ENCODE results near the gene ATP12A. TPM values are rescaled to one million over a fixed set of nuclear protein-coding genes. Genes with fewer than 3 reads are reported as not detected.

ATP12A gene
- total and polyA plus RNA-seq, 4 donors = 0.38 TPM; not detected in 3

DNA sequence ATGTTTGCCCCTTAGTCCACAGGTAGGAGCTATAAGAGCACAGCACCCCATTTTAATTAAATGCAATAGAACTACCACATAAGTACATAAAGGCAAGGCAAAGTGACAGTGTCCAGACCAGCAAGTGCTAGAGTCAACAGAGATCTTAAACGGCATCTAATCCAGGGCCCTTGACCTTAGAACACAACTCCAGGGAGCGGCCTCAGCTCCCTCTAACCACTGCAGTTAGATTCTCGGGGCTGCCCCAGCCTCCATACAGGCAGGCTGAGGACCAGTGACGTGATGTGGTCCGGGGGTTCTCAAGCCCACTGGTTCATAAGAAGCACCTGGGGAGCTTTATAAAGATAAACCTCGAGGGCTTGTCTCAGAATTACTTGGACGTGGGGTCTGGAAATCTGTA is 10.0 kb upstream of the ATP12A start:
- intact Hi-C loops (cut with DNase I) = no loop called here
- DNase-seq = no peak
- Histone ChIP-seq H3K27me3 (ENCODE audit: control insufficient read depth in 1 of 2, insufficient read depth in 2 of 2, low read length in 1 of 2) (no peaks in the 10 kb centered on the region), H3K27ac (ENCODE audit: low read depth in 1 of 2, low read length in 2 of 2) (no peak overlapping the region), H3K36me3 (ENCODE audit: control insufficient read depth in 1 of 2, insufficient read depth in 2 of 2, low read length in 1 of 2) (no peaks in the 10 kb centered on the region), H3K4me1 (ENCODE audit: control insufficient read depth in 1 of 2, insufficient read depth in 2 of 2, low read length in 2 of 2) (no peaks in the 10 kb centered on the region), H3K4me3 (ENCODE audit: low read length in 2 of 2) (no peak overlapping the region), H3K9me3 (ENCODE audit: control insufficient read depth, low read length) (no peaks in the 10 kb centered on the region)
- 83 to 88% methylated on average over 7 of the region's 7 CpGs for WGBS, 2 donors
- ATAC-seq (ENCODE audit: low FRiP score) = no peak

DNA sequence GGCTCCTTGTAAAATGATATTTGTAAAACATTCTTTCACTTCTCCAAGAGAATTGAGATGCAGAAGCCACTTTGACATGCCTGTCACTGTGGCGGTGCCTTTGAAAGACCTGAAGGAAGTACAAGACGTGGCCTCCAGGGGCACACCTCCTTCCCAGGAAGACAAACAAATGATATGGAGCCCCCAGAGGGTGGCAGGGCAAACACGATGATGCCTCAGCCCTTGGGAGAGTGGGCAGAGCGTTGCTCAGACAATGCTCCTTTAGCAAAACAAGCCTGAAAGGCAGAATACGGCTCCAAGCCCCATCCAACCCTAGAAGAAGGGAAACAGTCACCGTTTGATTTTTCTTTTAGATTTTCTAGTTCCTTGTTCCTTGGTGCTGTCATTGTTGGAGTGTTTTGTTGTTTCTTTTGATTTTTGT is 9.2 kb upstream of the ATP12A start:
- no peaks in the 10 kb centered on the region for H3K9me3 ChIP-seq (ENCODE audit: control insufficient read depth, low read length)
- no peaks in the 10 kb centered on the region for H3K4me1 ChIP-seq (ENCODE audit: control insufficient read depth in 1 of 2, insufficient read depth in 2 of 2, low read length in 2 of 2)
- DNase-seq = no peak
- no peaks in the 10 kb centered on the region for H3K27me3 ChIP-seq (ENCODE audit: control insufficient read depth in 1 of 2, insufficient read depth in 2 of 2, low read length in 1 of 2)
- H3K27ac ChIP-seq (ENCODE audit: low read depth in 1 of 2, low read length in 2 of 2) = no peak overlapping the region
- 29 to 31% methylated on average over 6 of the region's 6 CpGs for WGBS, 2 donors
- no peak for ATAC-seq (ENCODE audit: low FRiP score)
- intact Hi-C loops (cut with DNase I) = no loop called here
- H3K36me3 ChIP-seq (ENCODE audit: control insufficient read depth in 1 of 2, insufficient read depth in 2 of 2, low read length in 1 of 2) = no peaks in the 10 kb centered on the region
- no peak overlapping the region for H3K4me3 ChIP-seq (ENCODE audit: low read length in 2 of 2)

DNA sequence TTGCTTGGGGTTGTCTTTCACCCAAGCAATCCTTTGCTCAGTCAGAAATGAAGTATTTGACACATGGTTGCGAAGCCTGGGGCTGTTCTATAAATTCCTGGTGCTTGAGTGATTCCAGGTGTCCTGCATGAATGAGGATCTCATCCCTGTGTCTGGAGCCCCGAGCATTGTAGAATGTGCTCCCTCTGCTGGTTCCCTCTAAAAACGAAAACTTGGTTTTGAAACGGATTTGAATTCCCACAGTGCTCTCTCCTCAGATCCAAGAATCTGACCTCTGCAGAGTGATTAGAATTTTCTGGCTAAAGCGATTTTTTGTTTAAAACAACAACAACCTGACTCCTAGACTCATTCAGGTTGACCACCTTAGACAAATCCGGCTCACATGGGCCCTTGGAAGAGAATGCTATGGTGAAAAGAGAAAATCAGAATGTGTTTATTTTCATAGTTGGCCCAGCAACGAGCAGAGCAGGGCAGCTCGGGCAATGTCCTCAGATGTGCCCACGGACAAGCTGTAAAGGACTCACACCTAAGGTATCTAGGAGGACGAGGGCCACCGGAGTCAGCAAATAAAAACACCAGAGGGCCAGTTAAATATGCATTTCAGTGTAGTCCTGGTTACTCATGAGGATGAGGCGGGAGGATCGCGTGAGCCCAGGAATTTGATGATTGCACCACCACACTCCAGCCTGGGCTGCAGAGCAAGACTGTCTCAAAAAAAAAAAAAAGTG is 8.7 kb upstream of the ATP12A start:
- intact Hi-C loops (cut with DNase I) = no loop called here
- no peaks in the 10 kb centered on the region for H3K9me3 ChIP-seq (ENCODE audit: control insufficient read depth, low read length)
- no peak overlapping the region for H3K27ac ChIP-seq (ENCODE audit: low read depth in 1 of 2, low read length in 2 of 2)
- H3K4me3 ChIP-seq (ENCODE audit: low read length in 2 of 2) = no peak overlapping the region
- WGBS, 2 donors = 13 to 20% methylated on average over 14 of the region's 14 CpGs
- no peaks in the 10 kb centered on the region for H3K4me1 ChIP-seq (ENCODE audit: control insufficient read depth in 1 of 2, insufficient read depth in 2 of 2, low read length in 2 of 2)
- DNase-seq = peak in 1 of 2 donors; percentile 62
- ATAC-seq (ENCODE audit: low FRiP score) = peak; percentile 78
- no peaks in the 10 kb centered on the region for H3K27me3 ChIP-seq (ENCODE audit: control insufficient read depth in 1 of 2, insufficient read depth in 2 of 2, low read length in 1 of 2)
- H3K36me3 ChIP-seq (ENCODE audit: control insufficient read depth in 1 of 2, insufficient read depth in 2 of 2, low read length in 1 of 2) = no peaks in the 10 kb centered on the region

DNA sequence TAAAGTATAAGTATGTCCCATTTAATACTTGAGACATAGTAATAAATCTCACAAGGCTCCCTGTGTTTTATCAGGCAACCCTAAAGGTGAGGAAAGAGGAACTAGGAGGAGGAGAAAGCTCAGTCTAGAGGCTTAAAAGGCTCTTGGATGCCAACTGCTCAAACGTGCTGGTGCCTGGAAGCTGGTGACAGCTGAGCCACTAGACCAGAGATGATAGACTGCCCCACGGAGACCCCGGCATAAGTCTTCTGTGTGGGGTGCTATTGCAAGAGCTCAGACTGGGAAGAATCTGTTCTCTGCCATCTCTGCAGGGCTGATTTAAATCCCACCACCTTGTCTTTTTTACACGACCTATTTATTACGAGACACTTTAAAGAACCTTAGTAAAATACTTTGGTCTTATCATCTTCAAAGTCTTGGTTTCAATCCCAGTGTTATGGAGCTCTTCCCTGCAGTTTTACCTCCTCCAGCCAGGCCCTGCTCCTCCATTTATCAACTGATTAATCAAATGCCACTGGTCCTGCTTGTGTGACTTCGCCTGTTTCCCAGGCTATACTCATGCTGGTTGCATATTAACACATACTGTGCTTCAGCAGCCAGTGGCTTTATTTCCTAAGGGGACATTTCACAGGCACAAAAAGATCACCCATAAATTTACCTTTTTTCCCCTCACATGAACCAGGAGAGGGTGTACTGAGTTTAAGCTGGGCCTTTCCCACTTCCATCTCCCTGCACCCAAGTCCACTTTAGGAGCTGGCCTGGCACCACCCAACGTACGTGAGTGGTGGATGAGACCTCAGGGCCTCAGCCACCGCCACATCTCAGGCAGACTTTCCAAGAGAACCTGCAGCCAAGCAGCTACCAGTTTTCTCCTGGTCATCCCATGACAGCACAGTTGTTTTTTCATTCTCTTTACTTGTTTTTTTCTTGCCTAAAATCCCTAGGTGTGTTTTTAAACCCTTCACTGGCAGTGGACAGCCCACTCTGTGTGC is 7.8 kb upstream of the ATP12A start:
- no peak overlapping the region for H3K4me3 ChIP-seq (ENCODE audit: low read length in 2 of 2)
- H3K9me3 ChIP-seq (ENCODE audit: control insufficient read depth, low read length) = no peaks in the 10 kb centered on the region
- H3K27me3 ChIP-seq (ENCODE audit: control insufficient read depth in 1 of 2, insufficient read depth in 2 of 2, low read length in 1 of 2) = no peaks in the 10 kb centered on the region
- no peaks in the 10 kb centered on the region for H3K4me1 ChIP-seq (ENCODE audit: control insufficient read depth in 1 of 2, insufficient read depth in 2 of 2, low read length in 2 of 2)
- no peak overlapping the region for H3K27ac ChIP-seq (ENCODE audit: low read depth in 1 of 2, low read length in 2 of 2)
- intact Hi-C loops (cut with DNase I) = no loop called here
- ATAC-seq (ENCODE audit: low FRiP score) = peak; percentile 9
- no peak for DNase-seq
- H3K36me3 ChIP-seq (ENCODE audit: control insufficient read depth in 1 of 2, insufficient read depth in 2 of 2, low read length in 1 of 2) = no peaks in the 10 kb centered on the region
- 78% methylated on average over 9 of the region's 9 CpGs for WGBS, 2 donors

DNA sequence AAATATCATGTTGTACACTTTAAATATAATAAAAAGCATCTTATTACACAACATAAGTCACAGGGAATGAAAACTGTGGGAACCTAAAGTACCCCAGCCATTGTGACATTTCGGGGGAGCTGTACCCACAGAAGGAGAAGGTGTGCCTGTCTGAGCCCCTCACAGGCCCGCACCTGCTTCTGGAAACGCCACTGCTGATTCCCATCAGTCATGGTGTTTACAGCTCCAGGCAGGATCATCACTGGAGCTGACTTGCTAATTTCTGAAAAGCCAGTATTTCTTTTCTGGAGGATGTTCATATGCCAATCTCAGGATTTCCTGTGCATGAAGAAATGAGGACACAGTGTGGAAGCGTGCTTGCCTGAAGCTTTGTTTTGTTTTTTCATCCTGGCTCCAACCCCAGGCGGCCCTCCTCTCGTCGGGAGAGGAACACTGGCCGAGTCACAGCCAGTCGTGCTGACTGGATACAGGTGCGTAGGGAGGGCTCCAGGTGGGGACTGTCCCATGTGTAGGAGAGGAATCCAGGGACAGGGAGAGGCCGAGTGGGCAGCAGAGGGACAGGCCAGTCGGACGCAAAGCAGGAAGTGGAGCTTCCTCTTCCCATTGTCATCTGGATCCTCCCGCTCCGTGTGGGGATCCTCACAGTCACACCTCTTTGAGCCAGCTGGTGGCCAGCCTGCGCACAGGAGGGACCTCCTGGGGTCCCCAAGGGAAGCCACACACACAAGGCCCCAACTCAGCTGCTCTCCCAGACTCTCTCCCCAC is 4.2 kb upstream of the ATP12A start:
- Histone ChIP-seq H3K9me3 (ENCODE audit: control insufficient read depth, low read length) (no peaks in the 10 kb centered on the region), H3K27ac (ENCODE audit: low read depth in 1 of 2, low read length in 2 of 2) (no peak overlapping the region), H3K4me3 (ENCODE audit: low read length in 2 of 2) (no peak overlapping the region), H3K4me1 (ENCODE audit: control insufficient read depth in 1 of 2, insufficient read depth in 2 of 2, low read length in 2 of 2) (no peaks in the 10 kb centered on the region), H3K27me3 (ENCODE audit: control insufficient read depth in 1 of 2, insufficient read depth in 2 of 2, low read length in 1 of 2) (no peaks in the 10 kb centered on the region), H3K36me3 (ENCODE audit: control insufficient read depth in 1 of 2, insufficient read depth in 2 of 2, low read length in 1 of 2) (no peaks in the 10 kb centered on the region)
- DNase-seq (no peak), ATAC-seq (ENCODE audit: low FRiP score) (no peak)
- intact Hi-C loops (cut with DNase I) = no loop called here
- WGBS, 2 donors = 92% methylated on average over 16 of the region's 16 CpGs

DNA sequence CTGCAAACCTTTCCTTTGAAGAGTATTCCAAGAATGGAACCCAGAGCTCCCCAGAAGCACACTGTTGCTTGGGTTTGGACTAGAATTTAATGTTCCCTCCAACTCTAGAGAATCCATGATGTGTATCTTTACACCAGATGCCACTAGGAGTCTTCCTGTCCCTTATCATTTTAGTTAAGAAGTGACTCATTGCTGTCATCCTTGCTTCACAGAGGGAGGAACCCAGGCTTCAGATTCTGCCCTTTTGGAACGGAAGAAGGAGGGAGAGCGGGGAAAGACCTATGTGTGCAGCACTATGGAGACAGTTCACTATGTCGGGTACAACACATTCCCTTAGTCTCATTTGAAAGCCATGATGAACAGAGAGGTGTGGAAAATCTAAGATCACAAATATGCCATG is 2.1 kb upstream of the ATP12A start:
- Histone ChIP-seq H3K27me3 (ENCODE audit: control insufficient read depth in 1 of 2, insufficient read depth in 2 of 2, low read length in 1 of 2) (no peaks in the 10 kb centered on the region), H3K27ac (ENCODE audit: low read depth in 1 of 2, low read length in 2 of 2) (no peak overlapping the region), H3K4me1 (ENCODE audit: control insufficient read depth in 1 of 2, insufficient read depth in 2 of 2, low read length in 2 of 2) (no peaks in the 10 kb centered on the region), H3K36me3 (ENCODE audit: control insufficient read depth in 1 of 2, insufficient read depth in 2 of 2, low read length in 1 of 2) (no peaks in the 10 kb centered on the region), H3K9me3 (ENCODE audit: control insufficient read depth, low read length) (no peaks in the 10 kb centered on the region), H3K4me3 (ENCODE audit: low read length in 2 of 2) (no peak overlapping the region)
- ATAC-seq (ENCODE audit: low FRiP score) = no peak
- 91 to 99% methylated on average over 3 of the region's 3 CpGs for WGBS, 2 donors
- DNase-seq = no peak
- intact Hi-C loops (cut with DNase I) = no loop called here

DNA sequence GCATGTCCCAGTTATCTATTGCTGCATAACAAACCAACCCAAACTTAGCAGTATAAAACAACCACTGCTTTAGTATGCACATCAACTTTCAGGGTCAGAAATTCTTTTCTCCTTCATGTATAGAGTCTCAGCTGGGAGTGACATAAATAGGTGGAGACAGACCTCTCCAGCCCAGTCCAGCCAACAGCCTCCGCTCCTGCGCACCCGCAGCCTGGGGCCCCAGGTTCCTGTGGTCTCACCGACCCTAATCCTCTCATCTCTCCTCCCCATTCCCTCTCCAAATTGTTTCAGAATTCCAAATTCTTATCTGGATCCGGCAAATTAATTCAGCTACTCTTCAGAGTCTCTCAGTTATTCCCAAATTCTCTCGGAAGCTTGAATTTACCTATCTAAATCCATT is 522 bp upstream of the ATP12A start:
- H3K4me1 ChIP-seq (ENCODE audit: control insufficient read depth in 1 of 2, insufficient read depth in 2 of 2, low read length in 2 of 2) = no peaks in the 10 kb centered on the region
- 58 to 68% methylated on average over 6 of the region's 6 CpGs for WGBS, 2 donors
- H3K4me3 ChIP-seq (ENCODE audit: low read length in 2 of 2) = no peak overlapping the region
- no peaks in the 10 kb centered on the region for H3K36me3 ChIP-seq (ENCODE audit: control insufficient read depth in 1 of 2, insufficient read depth in 2 of 2, low read length in 1 of 2)
- no peaks in the 10 kb centered on the region for H3K9me3 ChIP-seq (ENCODE audit: control insufficient read depth, low read length)
- intact Hi-C loops (cut with DNase I) = no loop called here
- no peak for DNase-seq
- ATAC-seq (ENCODE audit: low FRiP score) = no peak
- H3K27me3 ChIP-seq (ENCODE audit: control insufficient read depth in 1 of 2, insufficient read depth in 2 of 2, low read length in 1 of 2) = no peaks in the 10 kb centered on the region
- H3K27ac ChIP-seq (ENCODE audit: low read depth in 1 of 2, low read length in 2 of 2) = no peak overlapping the region

DNA sequence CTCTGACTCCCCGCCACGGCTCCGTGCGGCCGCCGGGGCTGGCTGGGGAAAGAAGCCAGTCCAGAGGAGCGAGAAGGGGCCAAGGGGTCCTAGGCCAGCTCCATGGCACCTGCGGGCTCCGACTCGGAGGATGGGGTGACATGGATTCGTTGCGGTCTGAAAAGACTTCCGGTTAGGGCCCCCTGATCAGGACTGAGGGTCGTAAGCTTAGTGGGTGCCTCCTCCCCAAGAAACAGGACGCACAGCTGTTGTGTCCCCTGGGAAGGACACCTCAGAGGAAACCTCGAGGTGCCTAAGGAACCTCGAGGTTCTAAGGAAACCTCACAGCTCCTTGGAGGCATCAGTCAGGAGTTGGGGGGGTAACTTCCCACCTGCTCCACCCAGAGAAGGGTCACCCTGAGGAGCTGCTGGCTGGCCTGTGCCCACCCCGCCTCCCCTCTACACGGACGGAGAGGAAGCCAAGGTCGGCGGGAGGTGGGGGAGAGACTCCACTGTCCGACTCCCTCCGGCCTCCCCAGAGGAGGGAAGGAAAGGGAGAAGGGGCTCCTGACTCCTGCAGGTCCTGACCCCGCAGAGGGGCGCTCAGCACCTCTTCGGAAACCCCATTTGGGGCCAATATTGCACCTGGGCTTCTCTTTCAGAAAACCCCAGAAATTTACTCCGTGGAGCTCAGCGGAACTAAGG is 855 bp downstream of the ATP12A start:
- H3K4me3 ChIP-seq (ENCODE audit: low read length in 2 of 2) = no peak overlapping the region
- no peaks in the 10 kb centered on the region for H3K4me1 ChIP-seq (ENCODE audit: control insufficient read depth in 1 of 2, insufficient read depth in 2 of 2, low read length in 2 of 2)
- no peaks in the 10 kb centered on the region for H3K27me3 ChIP-seq (ENCODE audit: control insufficient read depth in 1 of 2, insufficient read depth in 2 of 2, low read length in 1 of 2)
- no peak overlapping the region for H3K27ac ChIP-seq (ENCODE audit: low read depth in 1 of 2, low read length in 2 of 2)
- no peaks in the 10 kb centered on the region for H3K9me3 ChIP-seq (ENCODE audit: control insufficient read depth, low read length)
- intact Hi-C loops (cut with DNase I) = no loop called here
- ATAC-seq (ENCODE audit: low FRiP score) (no peak), DNase-seq (no peak)
- 55 to 61% methylated on average over 27 to 29 of the region's 29 CpGs for WGBS, 2 donors
- H3K36me3 ChIP-seq (ENCODE audit: control insufficient read depth in 1 of 2, insufficient read depth in 2 of 2, low read length in 1 of 2) = no peaks in the 10 kb centered on the region
